Motor neuron (in vitro differentiated cells): Measurements from ENCODE around the gene DOCK1. TPM values are rescaled to one million over a fixed set of nuclear protein-coding genes. Genes with fewer than 3 reads are reported as not detected.

ENCODE experiments used
- ATAC-seq, 8 experiments: fragments of 200-7000 bp; cut with Tn5 transposase; replicated peaks in 6 of 8; 2 replicates each; pipeline ENCODE4 v1.8.0; 2021; ENCODE audit warnings: mild to moderate bottlenecking in 8 of 8, moderate library complexity in 8 of 8
- H3K27ac ChIP-seq, 2 donors: fragments of 250-450 bp; sonication (Bioruptor Pico); 2 replicates each; pipeline ENCODE4 v1.9.0; 2021; ENCODE audit warnings: antibody characterized with exemption in 2 of 2, mild to moderate bottlenecking in 2 of 2, moderate library complexity in 1 of 2
- H3K4me1 ChIP-seq, 2 donors: fragments of 250-450 bp; sonication (Bioruptor Pico); replicated peaks in 1 of 2; 2 replicates each; pipeline ENCODE4 v1.6.1; 2021; ENCODE audit warnings: antibody characterized with exemption in 2 of 2, mild to moderate bottlenecking in 2 of 2, moderate library complexity in 1 of 2
- H3K4me3 ChIP-seq, 5 donors: fragments of 250-450 bp; sonication (Bioruptor Pico); 2 replicates each; pipeline ENCODE4 v1.9.0; 2021; ENCODE audit warnings: antibody characterized with exemption in 5 of 5, mild to moderate bottlenecking in 5 of 5, moderate library complexity in 4 of 5
- WGBS, 10 experiments: fragments of 450-650 bp; shearing (Covaris generic); methylation state at CpG; one replicate each; pipeline ENCODE4 v1.0.0; 2022; 5-methylcytosine and 5-hydroxymethylcytosine counted together
- in situ Hi-C, 9 experiments: fragments of 400-800 bp; cut with MboI; loops; one replicate each; pipeline ENCODE4 v1.15.0; 2021; ENCODE audit warnings: low sequenced_read_pairs in 9 of 9, low pct_unique_long_range_greater_than_20kb in 2 of 9; ENCODE audit not compliant: unreplicated experiment in 9 of 9
- total RNA-seq, 8 experiments: library from RNA; unstranded; fragments of 300-600 nt; gene quantifications; 2 replicates each; pipeline versions ENCODE4 v1.2.3 to v1.2.4, GENCODE V29; 2022

Gene DOCK1
- total RNA-seq, 8 experiments from 2014 or later: 8.8 to 85.4 (median 23.0) TPM

DNA sequence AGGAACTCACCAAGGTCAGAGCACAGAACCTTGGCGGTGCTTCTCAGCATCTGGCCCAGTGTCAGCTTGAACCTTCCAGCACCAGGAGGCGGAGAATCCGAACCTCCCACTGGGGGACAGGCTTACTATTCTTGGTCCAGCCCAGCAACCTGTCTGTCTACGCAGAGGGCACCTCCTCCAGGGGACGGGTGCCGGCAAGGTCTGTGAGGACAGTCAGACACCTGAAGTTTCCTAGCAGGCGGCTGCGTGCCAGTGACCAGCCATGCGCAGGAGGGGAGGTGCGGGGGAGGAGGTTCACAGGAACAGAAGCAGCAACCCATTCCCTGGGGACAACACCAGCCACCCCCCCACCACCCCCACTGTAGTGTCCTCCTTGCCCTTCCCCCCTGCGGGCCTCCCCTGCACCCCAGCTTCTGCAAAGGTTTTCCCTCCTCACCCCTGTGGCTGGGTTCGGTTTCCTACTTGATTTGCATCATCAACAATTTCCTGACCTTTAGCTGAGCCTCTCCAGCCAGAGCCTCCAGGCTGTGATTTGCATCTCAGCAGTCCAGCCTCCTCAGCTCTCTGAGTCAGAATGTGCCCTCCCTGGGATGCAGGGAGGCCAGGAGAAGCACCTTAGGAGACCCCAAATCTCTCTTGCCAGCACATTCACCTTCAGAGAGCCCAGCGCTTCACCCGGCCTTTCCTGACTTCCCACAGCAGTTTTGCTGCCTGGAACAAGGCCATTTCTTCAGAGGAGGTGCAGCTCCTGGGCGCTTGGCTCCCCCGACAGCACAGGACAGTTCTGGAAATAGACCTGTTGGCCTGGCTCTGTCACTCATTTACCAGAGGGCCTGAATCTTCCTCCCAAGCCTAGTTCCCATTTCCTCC, 536.4 kb downstream of the DOCK1 start:
- peak; percentile 20 to 94 (median 87) for ATAC-seq
- H3K27ac ChIP-seq: peak overlapping the region in 1 of 2 donors; percentile 34
- H3K4me1 ChIP-seq: peaks cover 25 to 27% of the 10 kb centered on the region in 2 donors
- in situ Hi-C loops: no loop called here
- 73 to 95% (median 80%) methylated on average over 2 to 3 of the region's 16 CpGs; no CpG with 5 or more reads in 7 of the 10 experiments for WGBS, 10 experiments
- no peak overlapping the region for H3K4me3 ChIP-seq

DNA sequence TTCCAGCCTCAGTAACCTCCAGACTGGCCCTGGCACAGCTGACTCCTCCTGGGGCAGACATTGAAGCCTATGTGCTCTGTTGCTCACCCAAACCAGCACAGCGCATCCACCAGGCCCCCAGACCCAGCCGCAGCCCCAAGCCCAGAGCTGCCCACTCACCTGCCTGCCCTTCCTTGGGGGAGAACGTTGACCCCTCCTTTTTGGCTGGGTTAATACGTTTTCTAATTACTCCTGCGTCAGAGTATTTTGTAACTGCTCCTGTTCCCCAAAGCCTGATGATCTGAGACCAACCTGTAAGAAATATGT, 536.9 kb downstream of the DOCK1 start:
- in situ Hi-C loops: no loop called here
- 40 to 100% (median 93%) methylated on average over 1 to 4 of the region's 5 CpGs for WGBS, 10 experiments
- Histone ChIP-seq H3K27ac (peak overlapping the region in 1 of 2 donors; percentile 34), H3K4me1 (peaks cover 25 to 31% of the 10 kb centered on the region in 2 donors), H3K4me3 (no peak overlapping the region)
- ATAC-seq: peak in 1 of 8 experiments; percentile 18

DNA sequence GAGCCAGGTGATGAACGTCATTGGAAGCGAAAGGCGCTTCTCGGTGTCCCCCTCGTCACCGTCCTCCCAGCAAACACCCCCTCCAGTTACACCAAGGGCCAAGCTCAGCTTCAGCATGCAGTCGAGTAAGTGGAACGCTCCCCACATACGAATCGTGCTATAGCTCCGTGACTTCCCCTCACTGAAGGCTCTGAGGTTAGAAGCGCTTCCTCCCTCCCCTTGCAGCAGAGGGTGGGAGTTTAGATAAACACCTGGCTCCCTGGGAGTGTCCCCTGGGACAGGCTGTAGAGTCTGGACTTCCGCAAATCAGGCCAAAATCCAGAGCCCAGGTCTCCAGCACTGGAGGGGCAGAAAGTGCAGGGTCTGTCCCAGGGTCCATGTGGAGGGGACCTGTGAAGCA, 538.9 kb downstream of the DOCK1 start:
- no peak overlapping the region for H3K27ac ChIP-seq
- WGBS, 10 experiments: 80 to 97% (median 91%) methylated on average over 1 to 12 of the region's 13 CpGs; no CpG with 5 or more reads in 4 of the 10 experiments
- H3K4me1 ChIP-seq: peaks cover 33 to 37% of the 10 kb centered on the region in 2 donors
- in situ Hi-C loops: no loop called here
- ATAC-seq: no peak
- no peak overlapping the region for H3K4me3 ChIP-seq

DNA sequence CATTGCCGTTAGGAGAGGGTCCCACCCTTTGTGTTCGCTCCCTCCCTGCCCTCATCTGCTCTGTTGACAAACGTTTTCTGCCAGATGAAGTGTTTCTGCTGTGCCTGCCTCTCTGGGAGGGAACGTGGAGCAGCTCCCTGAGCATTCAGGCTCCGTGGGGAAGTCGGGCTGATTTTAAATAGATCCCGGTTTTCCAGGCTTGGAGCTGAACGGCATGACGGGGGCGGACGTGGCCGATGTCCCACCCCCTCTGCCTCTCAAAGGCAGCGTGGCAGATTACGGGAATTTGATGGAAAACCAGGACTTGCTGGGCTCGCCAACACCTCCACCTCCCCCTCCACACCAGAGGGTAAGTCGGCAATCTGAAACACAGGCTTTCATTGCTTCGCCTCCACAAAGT, 542.0 kb downstream of the DOCK1 start:
- no peak for ATAC-seq
- Histone ChIP-seq H3K4me1 (peaks cover 20 to 40% of the 10 kb centered on the region in 2 donors), H3K4me3 (no peak overlapping the region), H3K27ac (no peak overlapping the region)
- in situ Hi-C loops: no loop called here
- WGBS, 10 experiments: 60 to 100% (median 90%) methylated on average over 2 to 4 of the region's 17 CpGs; no CpG with 5 or more reads in 7 of the 10 experiments

DNA sequence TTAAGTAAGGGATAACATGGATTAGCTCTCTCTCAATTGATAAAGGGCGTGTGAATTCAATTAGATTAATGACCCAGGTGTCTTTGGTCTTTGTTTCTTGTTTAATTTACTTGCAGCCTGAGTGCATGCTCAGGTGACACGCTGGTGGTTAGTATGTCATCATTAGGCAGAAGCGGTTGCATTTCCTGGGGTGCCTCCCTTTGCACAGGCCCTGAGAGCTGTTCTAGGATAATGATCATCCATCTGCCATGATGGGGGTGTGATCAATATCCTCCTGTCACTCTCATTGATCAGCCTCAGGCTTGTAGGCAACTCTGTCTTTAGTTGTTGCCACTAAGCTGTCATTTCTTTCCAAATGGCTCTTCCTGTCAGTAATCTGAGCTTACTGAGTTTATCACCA, 544.3 kb downstream of the DOCK1 start:
- in situ Hi-C loops: no loop called here
- Histone ChIP-seq H3K4me1 (peaks cover 25 to 45% of the 10 kb centered on the region in 2 donors), H3K27ac (no peak overlapping the region), H3K4me3 (no peak overlapping the region)
- peak in 5 of 8 experiments; percentile 65 to 88 (median 76) for ATAC-seq
- 20 to 88% (median 59%) methylated on average over 1 to 3 of the region's 3 CpGs; no CpG with 5 or more reads in 4 of the 10 experiments for WGBS, 10 experiments

DNA sequence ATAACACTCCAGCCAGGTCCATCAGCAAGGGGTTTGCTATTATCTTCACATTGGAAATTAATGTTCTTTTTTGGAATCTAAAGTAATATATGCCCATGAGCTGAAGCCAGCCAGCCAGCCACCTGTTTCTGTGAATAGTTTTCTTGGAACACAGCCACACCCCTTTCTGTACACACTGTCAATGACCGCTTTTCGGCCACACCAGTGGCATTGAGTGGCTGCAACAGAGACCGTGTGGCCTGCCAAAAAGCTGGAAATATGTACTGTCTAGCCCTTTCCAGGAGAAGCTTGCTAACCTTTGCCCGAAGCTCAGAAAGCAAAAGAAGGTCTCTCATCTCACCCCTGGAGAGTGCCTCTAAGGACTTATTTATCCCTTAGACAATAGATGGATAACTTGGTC, 545.4 kb downstream of the DOCK1 start:
- H3K4me1 ChIP-seq: peaks cover 25 to 45% of the 10 kb centered on the region in 2 donors
- no peak overlapping the region for H3K4me3 ChIP-seq
- no peak overlapping the region for H3K27ac ChIP-seq
- no peak for ATAC-seq
- in situ Hi-C loops: no loop called here
- 40 to 100% (median 93%) methylated on average over 1 to 3 of the region's 4 CpGs; no CpG with 5 or more reads in 6 of the 10 experiments for WGBS, 10 experiments

DNA sequence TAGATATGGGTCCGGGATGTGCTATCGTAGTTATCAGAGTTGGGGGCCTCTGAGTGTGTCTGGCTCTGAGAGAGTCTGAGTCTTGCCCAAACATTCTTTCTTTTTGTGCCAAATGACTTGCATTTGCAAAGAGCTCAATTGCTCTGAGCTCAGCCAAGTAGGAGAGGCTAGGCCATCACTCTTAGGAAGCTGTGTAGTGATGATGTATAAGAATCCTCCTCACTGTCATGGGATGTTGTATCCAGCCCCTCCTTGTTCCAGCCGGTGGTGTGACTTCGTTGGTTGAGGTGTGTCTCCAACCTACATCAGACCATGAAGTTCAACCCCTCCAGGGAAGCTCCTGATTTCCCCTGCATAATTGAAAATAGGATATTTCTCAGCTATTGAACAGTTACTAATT, 546.4 kb downstream of the DOCK1 start:
- 60 to 100% (median 100%) methylated on average over 1 to 4 of the region's 4 CpGs; no CpG with 5 or more reads in 5 of the 10 experiments for WGBS, 10 experiments
- Histone ChIP-seq H3K4me3 (no peak overlapping the region), H3K4me1 (peaks cover 22 to 40% of the 10 kb centered on the region in 2 donors), H3K27ac (no peak overlapping the region)
- peak in 7 of 8 experiments; percentile 31 to 95 (median 53) for ATAC-seq
- in situ Hi-C loops: no loop called here

DNA sequence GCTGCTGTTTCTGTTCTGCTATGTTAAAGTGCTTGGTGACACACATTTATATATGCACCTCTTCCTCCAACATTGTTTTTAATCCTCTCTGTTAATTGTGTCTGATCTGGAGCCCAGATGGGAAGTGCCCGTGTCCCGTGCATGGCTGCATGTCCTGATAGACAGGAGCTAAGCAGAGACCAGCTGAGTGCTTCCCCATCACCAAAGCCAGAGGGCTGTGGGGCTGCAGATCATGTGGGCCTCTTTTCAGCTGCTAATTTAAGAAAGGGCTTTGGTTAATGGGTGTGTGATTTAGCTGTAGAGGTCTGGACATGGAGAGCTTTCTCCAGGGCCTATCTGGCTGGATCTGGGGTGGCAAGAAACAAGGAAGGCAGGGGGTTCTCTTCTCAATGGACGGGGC, 547.3 kb downstream of the DOCK1 start:
- in situ Hi-C loops: no loop called here
- Histone ChIP-seq H3K4me3 (no peak overlapping the region), H3K27ac (no peak overlapping the region), H3K4me1 (peaks cover 22 to 37% of the 10 kb centered on the region in 2 donors)
- 11 to 79% (median 50%) methylated on average over 2 of the region's 3 CpGs; no CpG with 5 or more reads in 5 of the 10 experiments for WGBS, 10 experiments
- ATAC-seq: peak in 2 of 8 experiments; percentile 34 to 35

DNA sequence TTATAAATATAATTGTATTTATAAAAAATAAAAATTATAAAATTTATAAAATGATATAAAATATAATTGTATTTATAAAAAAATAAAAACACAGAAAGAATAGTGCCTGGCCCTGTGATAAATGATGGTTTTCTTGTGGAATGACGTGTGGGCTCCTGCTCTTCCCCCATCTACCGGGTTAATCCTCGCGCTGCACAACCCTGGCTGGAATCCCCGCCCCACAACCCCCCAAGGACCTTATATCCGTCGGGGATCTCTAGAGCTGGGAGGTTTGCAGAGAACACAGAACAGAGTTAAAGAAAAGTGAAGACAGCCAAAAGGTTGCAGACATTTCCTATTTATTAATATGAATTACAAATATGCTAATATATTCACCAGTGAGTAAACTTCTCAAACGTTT, 548.5 kb downstream of the DOCK1 start:
- H3K4me3 ChIP-seq: no peak overlapping the region
- 14 to 94% (median 78%) methylated on average over 2 to 8 of the region's 8 CpGs for WGBS, 10 experiments
- in situ Hi-C loops: no loop called here
- no peak for ATAC-seq
- H3K4me1 ChIP-seq: peaks cover 12 to 27% of the 10 kb centered on the region in 2 donors
- no peak overlapping the region for H3K27ac ChIP-seq

DNA sequence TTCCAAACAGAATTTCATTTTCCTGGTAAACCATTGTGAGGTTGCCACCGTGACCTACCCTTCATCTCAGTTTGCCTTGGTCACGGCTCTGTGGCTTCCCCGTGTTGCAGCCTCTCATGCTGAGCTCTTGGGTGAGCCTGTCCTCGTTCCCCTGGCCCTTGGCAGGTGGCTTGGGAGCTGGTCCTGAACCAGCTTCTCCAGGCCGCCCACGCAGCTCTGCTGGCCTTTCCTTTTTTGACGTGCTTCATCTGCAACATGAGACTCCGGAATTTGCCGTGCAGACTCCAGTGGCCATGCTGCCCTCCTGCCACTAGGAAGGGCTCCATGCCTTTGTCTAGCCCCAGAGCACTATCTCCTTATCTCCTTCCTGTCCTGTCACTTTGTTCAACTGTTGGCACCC, 550.9 kb downstream of the DOCK1 start:
- Histone ChIP-seq H3K4me1 (peaks cover 7 to 11% of the 10 kb centered on the region in 2 donors), H3K4me3 (no peak overlapping the region), H3K27ac (no peak overlapping the region)
- in situ Hi-C loops: no loop called here
- 60 to 100% (median 93%) methylated on average over 1 to 8 of the region's 9 CpGs; no CpG with 5 or more reads in 4 of the 10 experiments for WGBS, 10 experiments
- ATAC-seq: no peak

DNA sequence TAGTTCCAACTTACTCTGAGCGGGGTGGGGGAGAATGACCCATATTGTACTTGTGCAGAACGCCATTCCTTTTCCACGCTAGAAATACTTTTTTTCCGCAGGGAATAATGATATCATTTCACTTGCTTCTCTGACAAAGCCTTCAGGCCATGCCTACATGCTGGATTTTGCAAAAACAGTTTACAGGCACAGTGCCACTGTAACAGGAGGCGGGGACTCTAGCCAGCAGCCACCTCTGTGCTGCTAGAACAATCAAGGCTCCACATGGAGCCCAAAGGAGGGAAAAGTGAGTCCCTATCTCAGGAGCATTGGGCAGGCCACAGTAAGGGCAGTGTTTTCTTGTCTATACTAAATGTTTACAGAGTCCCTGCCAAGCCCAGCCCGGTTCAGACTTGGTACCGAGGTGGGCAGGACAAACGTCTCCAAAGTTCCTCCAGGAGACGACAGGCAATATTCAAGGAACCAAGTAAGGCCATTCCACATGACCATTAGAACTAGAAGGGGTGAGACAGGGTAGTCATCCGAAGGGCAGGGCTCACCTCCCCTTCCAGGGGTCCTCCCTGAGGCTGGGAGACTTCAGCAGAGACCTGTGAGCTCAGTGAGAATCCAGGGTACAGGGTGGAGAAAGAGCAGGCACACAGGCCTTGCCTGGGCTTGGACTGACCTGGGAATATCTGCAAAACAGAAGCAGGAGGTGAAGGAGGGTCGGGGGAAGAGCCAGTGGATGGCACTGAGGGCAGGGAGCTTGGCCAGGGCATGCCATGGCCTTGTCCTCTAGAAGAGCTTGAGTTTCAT, 553.0 kb downstream of the DOCK1 start:
- WGBS, 10 experiments: 73 to 100% (median 90%) methylated on average over 1 to 6 of the region's 11 CpGs; no CpG with 5 or more reads in 3 of the 10 experiments
- Histone ChIP-seq H3K4me3 (no peak overlapping the region), H3K4me1 (no peaks in the 10 kb centered on the region), H3K27ac (no peak overlapping the region)
- in situ Hi-C loops: no loop called here
- ATAC-seq: no peak

DNA sequence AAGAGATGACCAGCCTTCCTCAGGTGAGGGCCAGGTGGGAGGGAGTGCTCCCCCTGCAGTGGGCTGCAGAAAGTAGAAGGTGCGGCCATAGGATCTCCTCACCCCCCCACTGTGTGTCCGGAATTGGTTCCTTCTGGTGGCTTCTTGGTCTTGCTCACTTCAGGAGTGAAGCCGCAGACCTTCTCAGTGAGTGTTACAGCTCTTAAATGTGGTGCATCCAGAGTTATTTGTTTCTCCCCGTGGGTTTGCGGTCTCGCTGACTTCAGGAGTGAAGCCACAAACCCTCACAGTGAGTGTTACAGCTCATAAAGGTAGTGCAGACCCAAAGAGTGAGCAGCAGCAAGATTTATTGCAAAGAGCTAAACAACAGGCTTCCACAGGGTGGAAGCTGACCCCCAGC, 553.6 kb downstream of the DOCK1 start:
- no peaks in the 10 kb centered on the region for H3K4me1 ChIP-seq
- H3K27ac ChIP-seq: no peak overlapping the region
- no peak overlapping the region for H3K4me3 ChIP-seq
- ATAC-seq: no peak
- in situ Hi-C loops: no loop called here
- WGBS, 10 experiments: 65 to 95% (median 80%) methylated on average over 1 to 4 of the region's 6 CpGs; no CpG with 5 or more reads in 5 of the 10 experiments

DNA sequence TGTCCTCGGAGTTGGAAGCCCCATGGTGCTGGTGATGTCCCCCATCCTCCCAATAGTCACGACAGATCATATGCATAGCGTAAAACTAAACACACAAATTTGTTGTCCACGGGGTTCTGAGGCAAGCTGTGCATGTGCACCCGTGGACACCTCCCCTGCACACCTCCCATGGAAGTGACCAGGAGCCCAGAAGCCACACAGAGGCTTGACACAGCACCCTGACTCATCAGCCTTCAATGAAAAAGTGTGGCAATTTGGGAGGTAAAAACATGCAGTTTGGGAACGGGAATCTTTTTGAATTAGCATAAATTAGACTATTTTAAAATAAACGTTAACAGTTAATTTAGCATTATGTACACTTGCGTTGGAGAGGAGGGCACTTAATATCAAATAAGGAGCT, 554.7 kb downstream of the DOCK1 start:
- Histone ChIP-seq H3K4me3 (no peak overlapping the region), H3K4me1 (no peaks in the 10 kb centered on the region), H3K27ac (no peak overlapping the region)
- ATAC-seq: peak in 2 of 8 experiments; percentile 64 to 65
- WGBS, 10 experiments: 15 to 100% (median 63%) methylated on average over 2 to 6 of the region's 8 CpGs; no CpG with 5 or more reads in 2 of the 10 experiments
- in situ Hi-C loops: no loop called here
